GM12878 (cell line): ENCODE results near the gene FGF10. TPM values are rescaled to one million over a fixed set of nuclear protein-coding genes. Genes with fewer than 3 reads are reported as not detected.

Experiments
- ATAC-seq: fragments of 200-7000 bp; cut with Tn5 transposase; 3 replicates; pipeline ENCODE4 v1.9.1; 2020; ENCODE audit warnings: mild to moderate bottlenecking, moderate library complexity
- BruUV-seq: library from RNA; stranded (reverse); fragments of 400-500 nt; replicated peaks from 2 replicates; lab custom pipeline; 2021; lab: Mats Ljungman, UMichigan
- CTCF ChIA-PET: fragments of 300-600 bp; sonication (Branson Sonifier 250); formaldehyde crosslinking; extraction: SDS; loops from one replicate; lab custom pipeline; 2021; ENCODE audit warnings: inconsistent platforms; lab: Yijun Ruan, JAX
- POLR2A ChIA-PET: fragments of 350-600 bp; formaldehyde crosslinking; extraction: SDS; loops from one replicate; lab custom pipeline; 2021; ENCODE audit warnings: inconsistent platforms; lab: Charles Lee
- RAD21 ChIA-PET: fragments of 300-600 bp; sonication (Branson Sonifier 250); formaldehyde crosslinking; loops from one replicate; lab custom pipeline; 2023; ENCODE audit warnings: antibody characterized with exemption; ENCODE audit not compliant: unreplicated experiment; lab: Charles Lee
- SMC1A ChIA-PET: fragments of 300-600 bp; sonication (Branson Sonifier 250); formaldehyde crosslinking; loops from one replicate; lab custom pipeline; 2023; ENCODE audit not compliant: unreplicated experiment, uncharacterized antibody; lab: Charles Lee
- DNase-seq: peaks from one replicate; pipeline ENCODE4 v3.0.0-alpha.2; 2011; ENCODE audit warnings: low read depth, low spot score
- FAIRE-seq: peaks from 3 replicates; lab custom pipeline; 2011; peaks lifted over from hg19 to GRCh38; lab: Jason Lieb, UNC
- H2AFZ ChIP-seq: 2 replicates; pipeline ENCODE4 v1.6.0; 2011; ENCODE audit warnings: low read depth, low read length, control low read depth; ENCODE audit not compliant: control insufficient read depth
- H3K27ac ChIP-seq: 2 replicates; pipeline ENCODE4 v1.5.1; 2011; ENCODE audit warnings: control low read depth; ENCODE audit not compliant: control insufficient read depth, insufficient read depth
- H3K27me3 ChIP-seq, 2 experiments: replicated peaks in 1 of 2; 2 replicates each; pipeline versions ENCODE4 v1.6.0 to v1.6.1; 2011; ENCODE audit warnings: low read length in 1 of 2; ENCODE audit not compliant: control insufficient read depth in 2 of 2, insufficient read depth in 2 of 2
- H3K36me3 ChIP-seq, 2 experiments: 2 replicates each; pipeline ENCODE4 v1.5.1; 2011; ENCODE audit warnings: low read length in 1 of 2; ENCODE audit not compliant: control insufficient read depth in 2 of 2, insufficient read depth in 2 of 2
- H3K4me1 ChIP-seq: 2 replicates; pipeline ENCODE4 v1.6.1; 2011; ENCODE audit warnings: mild to moderate bottlenecking, low read length, moderate library complexity, mixed read lengths; ENCODE audit not compliant: control insufficient read depth, insufficient read depth
- H3K4me2 ChIP-seq: 2 replicates; pipeline ENCODE4 v1.6.0; 2011; ENCODE audit warnings: control low read depth; ENCODE audit not compliant: control insufficient read depth, insufficient read depth
- H3K4me3 ChIP-seq: fragments of 200-600 bp; sonication (generic); 2 replicates; pipeline ENCODE4 v1.5.1; 2016
- H3K79me2 ChIP-seq: 2 replicates; pipeline ENCODE4 v1.6.0; 2011; ENCODE audit warnings: low read length; ENCODE audit not compliant: control insufficient read depth, insufficient read depth
- H3K9ac ChIP-seq: 2 replicates; pipeline ENCODE4 v1.8.0; 2011; ENCODE audit warnings: low read length, control low read depth, mixed read lengths; ENCODE audit not compliant: control insufficient read depth, insufficient read depth
- H3K9me3 ChIP-seq: replicated peaks from 3 replicates; pipeline ENCODE4 v1.5.1; 2011; ENCODE audit warnings: mild to moderate bottlenecking, low read length; ENCODE audit not compliant: control insufficient read depth, insufficient read depth
- H4K20me1 ChIP-seq: 2 replicates; pipeline ENCODE4 v1.6.0; 2011; ENCODE audit not compliant: control insufficient read depth, insufficient read depth
- BCL11A ChIP-seq: IDR thresholded peaks from 2 replicates; pipeline ENCODE4 v1.6.1; 2011; ENCODE audit warnings: low read depth, low read length
- BHLHE40 ChIP-seq, 2 experiments: fragments of 450-650 bp in 1 of 2; IDR thresholded peaks; 2 replicates each; pipeline ENCODE4 v1.6.1; 2011 to 2017; ENCODE audit warnings: low read depth in 2 of 2, borderline replicate concordance in 1 of 2, improper control_type of control experiment in 1 of 2, low read length in 1 of 2, mild to moderate bottlenecking in 1 of 2
- EGR1 ChIP-seq, 2 experiments: IDR thresholded peaks; 1 replicate in 1 of 2; 2 replicates in 1 of 2; pipeline ENCODE4 v1.6.1; 2011 to 2012; ENCODE audit warnings: low read depth in 2 of 2, low read length in 2 of 2, borderline replicate concordance in 1 of 2, mild to moderate bottlenecking in 1 of 2, moderate library complexity in 1 of 2
- GABPA ChIP-seq: IDR thresholded peaks from 2 replicates; pipeline ENCODE4 v1.6.1; 2014; ENCODE audit warnings: antibody characterized with exemption, low read depth, mild to moderate bottlenecking, inconsistent platforms
- IRF4 ChIP-seq: IDR thresholded peaks from 2 replicates; pipeline ENCODE4 v1.6.1; 2011; ENCODE audit warnings: low read depth, low read length
- KDM1A ChIP-seq: fragments of 200-600 bp; sonication (generic); IDR thresholded peaks from 2 replicates; pipeline ENCODE4 v1.6.1; 2016; ENCODE audit warnings: borderline replicate concordance
- NFIC ChIP-seq: IDR thresholded peaks from 2 replicates; pipeline ENCODE4 v1.6.1; 2012; ENCODE audit warnings: low read depth, mild to moderate bottlenecking, inconsistent platforms, low read length, moderate library complexity
- NR2C2 ChIP-seq: IDR thresholded peaks from 2 replicates; pipeline ENCODE4 v1.6.1; 2011; ENCODE audit warnings: borderline replicate concordance, low read depth; ENCODE audit not compliant: control insufficient read depth, insufficient read length
- NRF1 ChIP-seq: conservative IDR thresholded peaks from 2 replicates; pipeline ENCODE4 v1.6.1; 2011; ENCODE audit warnings: mild to moderate bottlenecking, low read depth, low read length, improper control_type of control experiment
- STAT1 ChIP-seq: fragments of 450-650 bp; conservative IDR thresholded peaks from 2 replicates; pipeline ENCODE4 v1.6.1; 2014; ENCODE audit warnings: antibody characterized with exemption, mild to moderate bottlenecking
- SUZ12 ChIP-seq: fragments of 200-600 bp; sonication (generic); IDR thresholded peaks from one replicate; pipeline ENCODE4 v1.6.1; 2018; ENCODE audit warnings: antibody characterized with exemption, mild to moderate bottlenecking; ENCODE audit not compliant: unreplicated experiment
- WRNIP1 ChIP-seq: IDR thresholded peaks from 2 replicates; pipeline ENCODE4 v1.6.1; 2011; ENCODE audit warnings: low read depth, low read length, improper control_type of control experiment, borderline replicate concordance
- ZNF207 ChIP-seq: fragments of 450-650 bp; IDR thresholded peaks from 2 replicates; pipeline ENCODE4 v1.6.1; 2014; ENCODE audit warnings: antibody characterized with exemption, mild to moderate bottlenecking, borderline replicate concordance
- WGBS: methylation state at CpG from one replicate; pipeline ENCODE4 v1.1.6; 2016; ENCODE audit warnings: low lambda C conversion rate; ENCODE audit not compliant: insufficient replicate concordance, insufficient coverage; ENCODE audit errors: missing lambda C conversion rate; 5-methylcytosine and 5-hydroxymethylcytosine counted together
- in situ Hi-C: fragments of 300-500 bp; cut with MboI; formaldehyde crosslinking; loops from 9 replicates; pipeline ENCODE4 v1.14.3; 2018; ENCODE audit warnings: mixed read lengths
- intact Hi-C: fragments of 100-400 bp; cut with micrococcal nuclease; formaldehyde crosslinking; loops from one replicate; pipeline ENCODE4 v1.14.2; 2022; ENCODE audit not compliant: unreplicated experiment
- polyA plus RNA-seq, 11 experiments: library from polyadenylated mRNA; depleted of rRNA in 4 of 11; unstranded in 6 of 11; stranded (reverse) in 5 of 11; fragments of >200 nt; fragmentation: Nextera tagmentation in 4 of 11; fragmentation: Illumina TruSeq in 1 of 11; extraction: Ambion mirVana in 4 of 11; extraction: Trizol in 1 of 11; gene quantifications; 1 replicate in 1 of 11; 2 replicates in 10 of 11; pipeline versions ENCODE4 v1.2.1 to v1.2.3, GENCODE V29; 2011 to 2016; ENCODE audit warnings: inconsistent platforms in 2 of 11, missing spikeins in 2 of 11, low read depth in 1 of 11
- total RNA-seq, 4 experiments: library from RNA; depleted of rRNA in 3 of 4; stranded (reverse); fragments of >200 nt in 3 of 4; fragmentation: Illumina TruSeq in 1 of 4; extraction: Trizol in 1 of 4; gene quantifications; 2 replicates each; pipeline versions ENCODE4 v1.2.1 to v1.2.3, GENCODE V29; 2013 to 2021

FGF10 gene
- total and polyA plus RNA-seq, 10 of the 15 experiments (the other 5 are each of a cell fraction or from before 2014, with no cell fraction given), result not detected

- TF ChIP-seq NFIC (no peak), EGR1 (IDR thresholded peaks at IDR 0.05; ENCODE audit: borderline replicate concordance in 1 of 2, low read depth in 2 of 2, low read length in 2 of 2) (no peak), KDM1A (no peak)
These were observed 25.1 kb downstream of the FGF10 start (continued) for GRCh38 chr5:44364097-44364496.

GRCh38 chr5:44361342-44362001, 27.7 kb downstream of the FGF10 start:
- ChIA-PET CTCF (no interaction called here), SMC1A (no interaction called here)
- Histone ChIP-seq H3K4me3 (no peak overlapping the region), H3K79me2 (no peaks in the 10 kb centered on the region), H3K27ac (no peak overlapping the region), H3K36me3 (no peaks in the 10 kb centered on the region)
- BruUV-seq, result no TSS peak
- WGBS, result 25% methylated on average over 1 of the region's 1 CpG
- TF ChIP-seq SUZ12, result no peak
- no peak for TF ChIP-seq WRNIP1
- TF ChIP-seq BHLHE40 (IDR thresholded peaks at IDR 0.05; ENCODE audit: borderline replicate concordance in 1 of 2, low read depth in 2 of 2, low read length in 1 of 2), result no peak
- no peak for TF ChIP-seq NRF1
- TF ChIP-seq ZNF207, result no peak
- TF ChIP-seq STAT1, result no peak
- TF ChIP-seq IRF4, result no peak
- no peak for TF ChIP-seq BCL11A
- no peak for TF ChIP-seq NR2C2
- TF ChIP-seq GABPA, result no peak
- TF ChIP-seq, all 136 proteins: peak for 0
- FAIRE-seq (no peak), ATAC-seq (no peak), DNase-seq (no peak)
- Histone ChIP-seq H3K27me3 (no peaks in the 10 kb centered on the region), H3K4me1 (no peaks in the 10 kb centered on the region), H2AFZ (no peak overlapping the region), H4K20me1 (no peaks in the 10 kb centered on the region), H3K9ac (no peak overlapping the region), H3K9me3 (no peaks in the 10 kb centered on the region), H3K4me2 (no peak overlapping the region)
- ChIA-PET RAD21 (no interaction called here), POLR2A (no interaction called here)
- intact Hi-C loops (no loop called here), in situ Hi-C loops (no loop called here)
